CD4-positive, alpha-beta T cell (primary cell): ENCODE measurements around the gene KDSR. TPM values are rescaled to one million over a fixed set of nuclear protein-coding genes. Genes with fewer than 3 reads are reported as not detected.

Experiments
- ATAC-seq: fragments of 200-7000 bp; cut with Tn5 transposase; one replicate; pipeline ENCODE4 v1.10.0; 2022; ENCODE audit warnings: mild to moderate bottlenecking; ENCODE audit not compliant: poor library complexity
- CTCF ChIA-PET: fragments of 350-600 bp; sonication (Branson Sonifier 250); formaldehyde crosslinking; loops from one replicate; lab custom pipeline; 2021; ENCODE audit warnings: antibody characterized with exemption, inconsistent platforms; lab: Charles Lee
- POLR2A ChIA-PET: fragments of 350-600 bp; sonication (Branson Sonifier 250); formaldehyde crosslinking; loops from one replicate; lab custom pipeline; 2021; ENCODE audit warnings: antibody characterized with exemption, inconsistent platforms; lab: Charles Lee
- DNase-seq, 14 experiments: peaks; one replicate each; pipeline ENCODE4 v3.0.0-alpha.2; 2013 to 2020; ENCODE audit warnings: mixed read lengths in 2 of 14
- H3K27ac ChIP-seq, 2 donors: one replicate each; pipeline versions ENCODE4 v1.5.1 to v1.7.0; 2013; ENCODE audit warnings: low read length in 2 of 2, low read depth in 1 of 2, mild to moderate bottlenecking in 1 of 2
- H3K27me3 ChIP-seq, 2 experiments: 1 replicate in 1 of 2; 2 replicates in 1 of 2; pipeline versions ENCODE4 v1.6.1 to v1.7.0; 2013; ENCODE audit warnings: low read length in 2 of 2, control low read depth in 1 of 2, mild to moderate bottlenecking in 1 of 2, moderate library complexity in 1 of 2; ENCODE audit not compliant: insufficient read depth in 2 of 2, control insufficient read depth in 1 of 2
- H3K36me3 ChIP-seq: one replicate; pipeline ENCODE4 v1.6.1; 2013; ENCODE audit warnings: low read length, control low read depth; ENCODE audit not compliant: insufficient read depth
- H3K4me1 ChIP-seq: one replicate; pipeline ENCODE4 v1.6.1; 2013; ENCODE audit warnings: low read length, control low read depth; ENCODE audit not compliant: insufficient read depth
- H3K4me3 ChIP-seq: one replicate; pipeline ENCODE4 v1.5.1; 2013; ENCODE audit warnings: mild to moderate bottlenecking, low read length, moderate library complexity
- H3K9me3 ChIP-seq, 2 experiments: 1 replicate in 1 of 2; 2 replicates in 1 of 2; pipeline versions ENCODE4 v1.6.1 to v1.7.0; 2013; ENCODE audit warnings: low read length in 2 of 2, mild to moderate bottlenecking in 2 of 2, control low read depth in 1 of 2, moderate library complexity in 1 of 2; ENCODE audit not compliant: control insufficient read depth in 1 of 2, insufficient read depth in 1 of 2
- H3K27ac Mint-ChIP-seq: one replicate; pipeline ENCODE4 v1.8.0; 2020; ENCODE audit warnings: mixed read lengths
- H3K27me3 Mint-ChIP-seq: one replicate; pipeline ENCODE4 v1.8.0; 2021; ENCODE audit warnings: mixed read lengths
- H3K36me3 Mint-ChIP-seq: one replicate; pipeline ENCODE4 v1.8.0; 2021; ENCODE audit warnings: low read depth, mixed read lengths
- H3K4me1 Mint-ChIP-seq: one replicate; pipeline ENCODE4 v1.8.0; 2021; ENCODE audit warnings: low read depth, mixed read lengths
- H3K4me3 Mint-ChIP-seq: one replicate; pipeline ENCODE4 v1.8.0; 2020; ENCODE audit warnings: mild to moderate bottlenecking, mixed read lengths
- H3K9me3 Mint-ChIP-seq: one replicate; pipeline ENCODE4 v1.8.0; 2020; ENCODE audit warnings: mixed read lengths
- CTCF ChIP-seq: fragments of 200-600 bp; IDR thresholded peaks from one replicate; pipeline ENCODE4 v1.8.0; 2022; ENCODE audit warnings: antibody characterized with exemption, mild to moderate bottlenecking
- intact Hi-C, 2 experiments: fragments of 100-400 bp; cut with DNase I in 1 of 2; cut with micrococcal nuclease in 1 of 2; formaldehyde crosslinking; loops; one replicate each; pipeline versions ENCODE4 v1.15.1 to v1.9.0; 2023 to 2025; cut with DNase I, micrococcal nuclease
- total RNA-seq, 174 experiments: library from RNA in 2 of 174; stranded (reverse) in 2 of 174; gene quantifications; one replicate each; pipeline ENCODE4 v1.2.3 and lab custom pipeline; 2021 to 2026

The KDSR gene
- total RNA-seq, 2 experiments from 2014 or later: 21.1 to 23.5 TPM

- intact Hi-C loops: no loop called here
- Mint-ChIP-seq H3K36me3 (peaks cover 85% of the 10 kb centered on the region), H3K27me3 (no peaks in the 10 kb centered on the region), H3K4me3 (no peak overlapping the region), H3K9me3 (no peaks in the 10 kb centered on the region), H3K4me1 (peaks cover 14% of the 10 kb centered on the region), H3K27ac (no peak overlapping the region)
- Histone ChIP-seq H3K9me3 (no peaks in the 10 kb centered on the region), H3K27ac (no peak overlapping the region), H3K4me3 (no peak overlapping the region), H3K4me1 (no peaks in the 10 kb centered on the region), H3K27me3 (no peaks in the 10 kb centered on the region), H3K36me3 (peaks cover 83% of the 10 kb centered on the region)
- ATAC-seq (no peak), DNase-seq (no peak)
- no peak for TF ChIP-seq CTCF
- ChIA-PET CTCF (interaction anchor here (0.6 to 1.3 kb wide), 2 partner anchors 30 to 970 kb away, joined by 3 to 4 read pairs; no protein-coding TSS in a partner anchor), POLR2A (interaction anchor here (1.2 kb wide), 1 partner anchor 39 kb away, joined by 3 read pairs; no protein-coding TSS in a partner anchor)
Observed at GRCh38 chr18:63395503-63395902, 28.5 kb upstream of the KDSR start.

- peaks cover 84% of the 10 kb centered on the region for H3K36me3 ChIP-seq
- DNase-seq (no peak), ATAC-seq (no peak)
- H3K4me3 Mint-ChIP-seq: no peak overlapping the region
- H3K27me3 Mint-ChIP-seq: no peaks in the 10 kb centered on the region
- H3K27ac ChIP-seq: no peak overlapping the region
- no peaks in the 10 kb centered on the region for H3K9me3 ChIP-seq
- no peak overlapping the region for H3K27ac Mint-ChIP-seq
- intact Hi-C loops: no loop called here
- H3K36me3 Mint-ChIP-seq: peaks cover 83% of the 10 kb centered on the region
- H3K9me3 Mint-ChIP-seq: no peaks in the 10 kb centered on the region
- ChIA-PET POLR2A (no interaction called here), CTCF (interaction anchor here (1.3 kb wide), 1 partner anchor 29 kb away, joined by 4 read pairs; no protein-coding TSS in a partner anchor)
- no peaks in the 10 kb centered on the region for H3K27me3 ChIP-seq
- H3K4me1 Mint-ChIP-seq: peaks cover 9% of the 10 kb centered on the region
- no peaks in the 10 kb centered on the region for H3K4me1 ChIP-seq
- no peak for TF ChIP-seq CTCF
- no peak overlapping the region for H3K4me3 ChIP-seq
Observed at GRCh38 chr18:63394954-63395353, 27.9 kb upstream of the KDSR start.

GRCh38 chr18:63387861-63388260 lies 20.9 kb upstream of the KDSR start:
- ATAC-seq (no peak), DNase-seq (no peak)
- no peaks in the 10 kb centered on the region for H3K27me3 Mint-ChIP-seq
- no peak overlapping the region for H3K27ac Mint-ChIP-seq
- H3K4me3 Mint-ChIP-seq: no peak overlapping the region
- Histone ChIP-seq H3K27ac (no peak overlapping the region), H3K27me3 (no peaks in the 10 kb centered on the region), H3K36me3 (peaks cover 26% of the 10 kb centered on the region), H3K4me3 (no peak overlapping the region), H3K4me1 (no peaks in the 10 kb centered on the region), H3K9me3 (peaks cover 0 to 3% of the 10 kb centered on the region in 2 experiments)
- H3K36me3 Mint-ChIP-seq: peaks cover 41% of the 10 kb centered on the region
- CTCF ChIA-PET: no interaction called here
- H3K4me1 Mint-ChIP-seq: no peaks in the 10 kb centered on the region
- no peaks in the 10 kb centered on the region for H3K9me3 Mint-ChIP-seq
- POLR2A ChIA-PET: no interaction called here
- intact Hi-C loops: no loop called here
- TF ChIP-seq CTCF: no peak
